NCI-H187 (cell line): ENCODE data around the gene BACH2.
"Not testable (repeated sequence)": the region's sequence is repeated elsewhere in the genome, so short reads cannot be mapped to it uniquely, and the experiment has no call there.

Experiments used
- DNase-seq, 2 experiments: peaks; one replicate each; lab custom pipeline; 2025; lab: John Stamatoyannopoulos, UW

The BACH2 gene

DNA sequence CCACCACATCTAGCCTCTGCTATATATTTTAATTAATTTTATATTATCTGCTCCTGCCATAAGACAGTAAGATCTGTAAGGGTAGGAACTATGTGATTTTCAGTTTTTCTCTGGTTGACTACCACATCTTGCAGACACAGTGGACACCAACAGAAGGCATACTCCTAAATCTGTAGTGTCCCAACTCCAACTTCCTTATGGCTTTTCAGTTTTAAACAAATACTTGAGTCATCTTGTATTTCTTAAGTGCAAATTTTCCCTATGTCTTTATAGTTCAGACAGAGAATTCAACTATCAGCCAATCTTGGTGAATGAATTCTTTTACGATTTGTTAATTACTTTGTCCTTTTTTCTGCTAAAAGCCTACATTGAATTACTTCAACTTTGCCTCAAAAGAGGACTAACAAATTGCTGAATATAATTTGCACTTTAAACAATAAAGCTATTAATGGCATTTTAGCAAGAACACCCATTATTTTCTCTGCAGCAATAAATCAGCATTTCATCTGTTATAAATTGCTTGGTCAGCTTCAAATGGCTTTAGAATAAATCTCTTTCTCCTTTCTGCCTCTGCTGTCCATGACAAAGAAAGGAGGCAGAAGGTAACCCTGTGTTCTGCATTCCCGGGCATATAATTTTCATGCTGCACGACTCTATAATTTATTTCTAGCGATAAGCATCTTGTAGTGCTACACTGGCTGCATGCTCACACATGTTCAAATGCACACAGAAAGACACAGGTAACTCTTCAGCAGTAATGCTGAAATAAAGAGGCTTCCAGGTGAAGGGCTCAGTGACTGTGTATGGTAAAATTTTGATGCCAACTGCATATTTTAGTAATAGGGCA is 144.8 kb downstream of the BACH2 start:
- DNase-seq, result no peak

DNA sequence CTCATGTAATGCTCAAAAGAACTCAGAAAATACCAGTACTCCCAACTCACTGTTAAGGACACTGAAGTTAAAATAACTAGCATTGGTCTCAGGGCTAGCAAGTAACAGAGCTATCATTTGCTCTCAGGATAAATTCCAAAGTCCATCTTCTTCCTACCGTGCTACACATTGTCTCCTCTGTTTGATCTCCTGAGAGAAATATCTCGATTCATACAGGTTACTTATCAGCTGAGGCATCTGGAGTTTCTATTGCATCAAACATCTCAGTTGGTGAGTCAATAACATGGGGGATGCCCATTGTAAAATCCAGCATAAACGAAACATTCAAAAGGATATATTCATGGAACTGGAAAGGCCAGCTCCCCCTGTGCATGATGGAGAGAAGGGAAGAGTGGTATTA is 147.4 kb downstream of the BACH2 start:
- no peak for DNase-seq

DNA sequence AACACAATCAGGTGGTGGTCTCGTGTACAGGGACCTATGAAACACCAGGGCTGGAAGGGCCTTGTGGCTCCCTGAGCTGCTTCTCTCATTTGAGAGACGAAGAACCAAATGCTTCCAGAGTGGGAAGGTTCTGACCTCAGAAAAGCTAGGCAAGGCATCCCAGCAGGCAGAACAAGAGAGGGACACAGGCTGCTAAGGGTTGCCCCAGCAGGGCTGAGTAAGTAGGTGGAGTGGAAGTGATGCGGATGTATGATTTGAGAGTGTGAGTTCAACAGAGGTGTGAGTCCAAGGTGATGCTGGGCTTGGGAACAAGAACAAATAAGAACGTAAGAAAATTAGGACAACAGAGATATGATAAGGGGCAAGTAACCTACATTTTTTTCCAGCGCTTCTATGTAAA is 147.8 kb downstream of the BACH2 start:
- no peak for DNase-seq

DNA sequence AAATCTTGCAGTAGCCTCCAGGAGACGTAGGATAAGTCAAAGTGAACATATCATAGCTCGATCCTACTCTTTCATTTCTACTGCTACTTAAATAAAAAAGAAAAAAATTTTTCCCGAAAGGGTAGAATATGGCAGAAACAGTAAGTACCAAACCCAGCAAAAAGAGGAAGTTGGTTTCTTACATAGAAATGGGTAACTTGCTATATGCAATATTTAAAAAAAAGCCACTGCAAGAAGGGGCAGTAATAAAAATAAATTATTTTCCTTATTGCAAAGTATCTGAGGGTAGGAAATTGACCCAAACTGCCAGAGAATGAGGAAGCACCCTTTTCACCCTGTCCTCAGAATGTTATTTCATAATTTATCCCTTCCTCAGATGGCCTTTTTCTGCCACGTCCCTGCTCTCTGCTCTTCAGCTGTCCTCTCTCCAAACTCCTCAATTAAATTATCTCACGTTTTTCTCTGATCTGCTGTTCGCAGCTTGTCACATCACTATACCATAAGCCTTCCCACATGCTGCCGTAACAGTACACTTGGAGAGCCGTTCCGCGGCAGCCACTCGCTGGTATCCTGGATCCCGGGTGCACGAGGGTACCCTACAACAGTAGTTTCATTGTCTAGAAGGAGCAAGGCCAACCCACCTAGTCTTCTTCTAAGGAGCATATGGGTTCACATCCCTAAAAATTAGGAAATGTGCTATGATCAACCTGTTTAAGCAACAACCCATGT is 149.6 kb downstream of the BACH2 start:
- no peak for DNase-seq

DNA sequence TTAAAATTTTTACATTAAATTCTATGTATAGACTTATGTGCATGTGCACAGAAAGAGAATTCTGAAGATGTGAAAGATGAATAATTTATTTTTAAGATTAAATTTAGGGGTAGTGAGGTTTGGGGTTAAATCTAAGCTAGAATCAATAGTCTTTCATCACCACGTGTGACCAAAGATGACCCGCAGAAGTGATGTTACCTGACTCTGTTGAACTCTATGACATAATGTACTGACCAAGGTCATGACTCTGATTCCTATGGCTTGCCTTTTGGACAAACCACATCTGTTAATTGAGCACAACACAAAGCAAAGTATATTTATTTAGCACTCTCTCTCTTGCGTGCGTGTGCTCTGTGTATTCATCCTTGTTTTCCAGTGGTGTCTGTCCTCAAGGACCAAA is 150.6 kb downstream of the BACH2 start:
- DNase-seq, result no peak

DNA sequence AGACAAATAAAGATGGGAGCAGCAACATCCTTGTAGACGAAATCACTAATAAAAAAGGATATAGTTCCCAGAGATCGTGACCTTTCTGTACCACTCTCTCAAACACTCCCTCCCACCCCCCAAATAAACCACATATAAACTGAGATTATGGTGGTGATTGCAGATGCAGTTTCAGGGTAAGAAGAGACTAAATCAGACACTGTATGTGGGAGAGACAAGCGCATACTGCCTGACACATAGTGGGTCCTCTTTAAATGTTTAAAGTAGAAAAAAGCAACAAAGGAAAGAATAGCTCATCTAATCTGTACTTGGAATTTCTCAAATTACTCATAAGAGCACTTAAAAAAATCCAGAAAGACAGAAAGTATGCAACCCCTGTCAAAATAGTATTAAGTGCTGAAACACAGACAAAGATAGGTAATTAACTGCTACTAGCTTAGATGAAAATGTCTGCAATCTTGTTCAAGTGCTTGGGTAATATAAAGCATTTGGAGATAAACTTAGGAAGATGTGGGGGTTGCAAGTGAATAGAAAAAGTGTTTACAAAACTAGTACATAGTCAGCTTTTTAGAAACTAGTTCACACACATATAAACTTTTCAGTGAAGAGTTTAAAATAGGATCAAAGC is 151.6 kb downstream of the BACH2 start:
- no peak for DNase-seq

DNA sequence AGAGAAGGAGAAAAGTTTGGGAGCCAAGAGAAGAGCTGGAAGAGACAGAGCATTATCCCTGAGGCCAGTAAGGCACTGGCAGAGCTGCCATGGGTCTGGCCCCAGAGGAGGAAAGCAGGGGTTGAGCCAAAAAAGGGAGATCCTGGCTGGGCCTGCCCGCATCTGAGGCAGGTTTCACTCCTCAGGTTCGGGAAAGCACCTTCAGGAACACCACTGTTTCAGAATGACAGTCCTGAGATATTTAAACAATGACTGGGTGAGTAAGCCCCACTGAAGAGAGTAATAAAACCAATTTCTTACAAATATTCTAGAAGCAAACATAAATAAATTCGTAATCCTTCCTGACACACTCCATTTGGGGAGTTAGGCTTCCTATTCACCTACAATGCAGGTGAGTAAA is 152.2 kb downstream of the BACH2 start:
- DNase-seq, result no peak

DNA sequence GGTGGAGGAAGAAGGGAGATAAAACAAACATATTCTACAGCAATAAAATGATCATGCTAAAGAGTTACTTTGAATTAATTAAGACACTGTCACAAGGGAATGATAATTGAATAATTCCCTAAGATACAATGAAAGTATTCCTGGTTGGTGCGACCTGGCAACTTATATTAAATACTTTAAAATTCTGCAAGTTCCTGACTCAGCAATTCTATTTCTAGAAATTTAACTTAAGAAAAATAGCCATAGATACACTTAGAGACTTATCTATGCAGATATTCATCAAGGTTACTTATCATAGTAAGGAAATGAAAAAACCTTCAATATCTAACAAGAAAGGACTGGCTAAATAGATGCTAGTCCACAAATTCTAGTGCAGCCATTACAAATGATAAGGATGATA is 156.0 kb downstream of the BACH2 start:
- no peak for DNase-seq

DNA sequence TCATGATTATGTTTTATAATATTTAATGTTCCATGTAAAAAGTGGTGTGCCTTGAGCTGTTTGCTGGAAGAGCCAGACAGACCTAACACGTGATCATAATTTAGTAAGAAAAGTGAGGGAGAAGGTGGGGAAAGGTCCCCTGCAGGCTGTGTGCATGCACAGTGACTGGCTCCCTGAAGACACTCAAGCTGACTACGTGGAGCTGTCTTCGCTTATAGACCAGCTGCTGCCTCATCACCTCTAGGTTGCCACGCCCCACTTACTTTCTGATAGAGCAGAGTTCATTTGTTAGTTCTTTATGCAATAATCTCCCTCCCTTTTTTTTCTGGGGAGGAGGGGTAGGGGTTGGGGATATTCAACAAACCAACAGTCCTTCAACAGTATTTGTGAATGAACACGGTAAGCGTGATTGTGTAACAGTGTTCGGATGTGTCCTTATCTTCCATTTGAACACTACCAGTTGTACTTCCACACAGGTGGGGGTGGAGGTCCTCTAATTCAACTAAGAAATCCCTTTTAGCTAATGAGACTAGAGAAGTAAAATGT is 157.3 kb downstream of the BACH2 start:
- DNase-seq, result peak; percentile 30 to 70

DNA sequence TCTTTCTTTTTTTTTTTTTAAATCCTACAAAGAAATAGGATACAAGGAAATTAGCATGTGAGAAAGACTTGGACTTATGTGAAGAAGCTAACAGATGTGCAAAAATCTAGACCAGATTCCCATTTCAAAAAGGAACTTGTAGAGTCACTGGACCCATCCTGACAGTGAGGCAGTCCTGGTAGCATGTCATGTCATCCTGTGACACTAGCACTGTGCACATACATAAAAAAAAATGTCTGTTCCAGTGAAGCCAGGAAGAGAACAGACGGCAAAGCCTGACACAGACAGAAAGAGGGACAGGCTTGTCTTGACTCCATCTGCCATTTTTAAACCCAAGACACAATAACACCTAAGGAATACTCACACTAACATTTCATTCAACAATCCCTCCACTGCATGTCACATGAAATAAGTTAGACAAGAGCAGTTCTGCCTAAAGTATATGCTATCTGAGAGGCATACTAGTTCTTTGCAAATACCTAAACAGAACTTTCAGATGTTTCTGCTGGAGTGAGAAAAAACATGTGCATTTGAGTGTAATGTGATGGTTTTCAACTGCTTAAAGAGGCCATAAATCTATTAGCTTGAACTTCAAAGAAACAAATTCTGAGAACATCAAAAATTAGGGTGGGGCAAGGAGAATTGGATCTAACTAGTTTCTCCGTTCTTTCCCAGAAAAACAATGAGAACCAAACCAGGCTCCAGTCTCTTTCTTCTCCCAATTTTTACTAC is 159.6 kb downstream of the BACH2 start:
- DNase-seq, result no peak

DNA sequence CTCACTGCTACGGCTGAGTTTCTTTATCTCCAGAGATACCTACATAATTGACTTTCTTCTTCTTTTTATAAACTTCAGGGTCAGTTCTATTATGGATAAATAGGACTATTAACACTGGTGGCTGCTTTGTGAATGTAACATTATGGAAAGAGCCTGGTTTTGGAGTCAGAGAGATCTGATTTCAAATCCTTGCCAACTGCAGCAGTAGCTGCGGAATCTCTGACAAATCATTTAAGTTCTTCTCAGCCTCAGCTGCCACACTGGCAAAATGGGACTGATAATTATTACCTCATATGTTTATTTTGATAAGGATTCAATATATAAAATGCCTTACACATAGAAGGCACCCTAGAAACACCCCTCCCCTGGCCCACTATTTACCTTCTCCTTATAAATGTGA is 160.5 kb downstream of the BACH2 start:
- no peak for DNase-seq

DNA sequence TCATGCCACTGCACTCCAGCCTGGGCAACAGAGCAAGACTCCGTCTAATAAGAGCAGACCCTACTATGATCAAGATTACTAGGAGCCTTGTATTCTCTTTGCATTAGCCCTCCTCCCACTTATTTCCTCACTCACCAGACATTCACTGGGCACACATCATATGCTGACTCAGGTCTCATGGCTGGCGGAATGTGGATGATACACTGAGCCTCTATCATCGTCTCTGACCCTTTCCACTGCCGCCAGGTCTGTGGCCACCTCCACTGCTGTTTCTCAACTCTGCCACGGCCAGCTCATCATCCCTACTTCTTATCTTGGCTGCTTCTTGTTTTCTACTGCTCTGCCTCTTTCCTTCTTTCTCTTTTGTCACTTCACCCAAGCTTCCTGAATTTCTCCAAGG is 161.0 kb downstream of the BACH2 start:
- DNase-seq, result no peak

DNA sequence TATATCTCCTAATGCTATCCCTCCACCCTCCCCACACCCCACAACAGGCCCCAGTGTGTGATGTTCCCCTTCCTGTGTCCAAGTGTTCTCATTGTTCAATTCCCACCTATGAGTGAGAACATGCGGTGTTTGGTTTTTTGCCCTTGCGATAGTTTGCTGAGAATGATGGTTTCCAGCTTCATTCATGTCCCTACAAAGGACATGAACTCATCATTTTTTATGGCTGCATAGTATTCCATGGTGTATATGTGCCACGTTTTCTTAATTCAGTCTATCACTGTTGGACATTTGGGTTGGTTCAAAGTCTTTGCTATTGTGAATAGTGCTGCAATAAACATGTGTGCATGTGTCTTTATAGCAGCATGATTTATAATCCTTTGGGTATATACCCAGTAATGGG is 163.0 kb downstream of the BACH2 start:
- not testable (repeated sequence) for DNase-seq

DNA sequence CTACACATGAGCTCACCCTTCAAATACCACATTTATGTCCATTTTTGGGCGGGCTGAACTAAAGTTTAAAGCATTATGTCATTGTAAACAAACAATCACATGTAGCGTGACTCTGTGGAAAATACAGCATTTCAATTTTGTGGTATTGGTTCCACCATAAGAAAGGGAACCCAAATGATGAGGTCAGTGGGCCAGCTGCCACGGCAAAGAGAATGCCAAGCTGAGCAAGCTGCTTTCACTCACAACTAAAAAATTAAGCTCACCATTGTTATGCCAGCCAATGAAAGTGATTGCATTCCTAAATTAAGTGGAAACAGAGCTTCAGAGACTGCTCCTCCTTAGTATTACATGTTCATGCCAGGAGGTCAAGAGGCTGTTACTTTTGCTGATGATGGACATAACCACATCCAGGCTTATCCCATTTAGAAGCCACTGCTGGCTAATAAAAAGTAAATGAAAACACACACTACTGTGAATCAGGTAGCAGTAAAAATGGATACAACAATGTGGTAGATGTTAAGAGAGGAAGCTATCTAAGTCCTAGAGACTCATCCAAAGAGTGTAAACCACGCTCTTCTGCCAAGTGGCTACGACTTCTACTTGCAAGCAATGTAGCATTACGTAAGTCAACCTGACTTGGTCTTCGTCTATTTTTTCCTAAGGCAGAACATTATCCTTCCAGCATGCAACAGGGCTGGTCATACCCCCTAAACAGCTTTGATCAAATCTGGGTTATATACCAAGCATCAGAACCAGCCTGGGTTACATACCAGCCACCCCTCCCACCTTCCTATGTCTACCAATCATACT is 164.8 kb downstream of the BACH2 start:
- no peak for DNase-seq

DNA sequence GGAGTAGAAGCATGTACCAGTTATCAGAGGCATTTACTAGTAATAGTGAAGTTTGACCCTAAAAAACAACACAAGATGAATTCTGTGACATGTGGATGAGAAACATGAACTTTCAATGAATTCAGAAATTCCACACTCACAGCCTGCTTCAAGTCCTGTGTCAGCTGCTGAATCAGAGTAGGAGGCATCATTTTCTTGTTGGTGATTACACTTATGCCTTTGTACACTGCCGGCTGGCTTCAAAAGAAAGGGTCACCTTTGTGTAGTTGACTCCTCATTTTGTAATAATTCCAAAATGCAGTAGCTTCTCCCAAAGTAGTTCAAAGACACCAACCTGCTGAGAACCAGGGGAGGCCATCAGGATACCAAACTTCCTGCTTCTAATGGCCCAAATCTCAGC is 165.5 kb downstream of the BACH2 start:
- DNase-seq, result no peak

DNA sequence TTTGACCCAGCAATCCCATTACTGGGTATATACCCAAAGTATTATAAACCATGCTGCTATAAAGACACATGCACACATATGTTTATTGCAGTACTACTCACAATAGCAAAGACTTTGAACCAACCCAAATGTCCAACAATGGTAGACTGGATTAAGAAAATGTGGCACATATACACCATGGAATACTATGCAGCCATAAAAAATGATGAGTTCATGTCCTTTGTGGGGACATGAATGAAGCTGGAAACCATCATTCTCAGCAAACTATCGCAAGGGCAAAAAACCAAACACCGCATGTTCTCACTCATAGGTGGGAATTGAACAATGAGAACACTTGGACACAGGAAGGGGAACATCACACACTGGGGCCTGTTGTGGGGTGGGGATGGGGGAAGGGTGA is 168.0 kb downstream of the BACH2 start:
- not testable (repeated sequence) for DNase-seq

DNA sequence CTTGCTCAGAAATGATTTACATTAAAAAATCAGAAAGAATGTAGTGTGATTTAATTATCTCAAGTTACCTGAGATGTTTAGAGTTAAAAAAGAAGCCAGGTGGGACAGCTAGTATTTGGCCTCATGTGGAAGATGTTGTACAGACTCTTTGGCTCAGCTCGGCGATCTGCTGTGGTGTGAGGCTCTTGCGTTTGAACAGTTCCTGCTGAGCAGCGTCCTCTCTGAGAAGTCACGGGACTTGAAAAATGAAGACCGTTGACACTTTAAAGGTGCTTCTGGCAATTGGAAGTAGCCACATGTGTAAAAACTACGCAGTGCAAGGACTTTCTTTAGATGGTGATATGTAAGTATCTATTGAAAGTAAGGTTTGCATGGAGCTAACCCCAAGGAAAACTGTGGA is 169.0 kb downstream of the BACH2 start:
- DNase-seq, result no peak

DNA sequence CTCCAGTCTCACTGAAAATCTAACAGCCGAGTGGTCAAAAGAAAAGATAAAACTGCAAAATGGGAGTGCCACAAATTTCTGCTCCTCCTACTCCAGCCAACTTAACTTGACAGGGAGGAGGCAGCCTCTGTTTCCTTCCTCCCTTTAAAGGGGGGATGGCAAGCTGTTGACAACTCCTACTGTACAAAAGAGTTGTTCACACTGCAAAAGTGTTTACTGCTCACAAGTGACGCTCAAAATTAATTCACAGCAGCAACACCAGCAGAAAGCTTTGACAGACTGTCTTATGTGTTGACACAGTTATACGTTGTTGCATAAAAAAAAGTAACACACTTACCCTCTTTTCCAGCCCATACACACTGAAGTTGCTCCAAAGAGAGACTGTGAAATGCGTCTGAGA is 169.8 kb downstream of the BACH2 start:
- no peak for DNase-seq

DNA sequence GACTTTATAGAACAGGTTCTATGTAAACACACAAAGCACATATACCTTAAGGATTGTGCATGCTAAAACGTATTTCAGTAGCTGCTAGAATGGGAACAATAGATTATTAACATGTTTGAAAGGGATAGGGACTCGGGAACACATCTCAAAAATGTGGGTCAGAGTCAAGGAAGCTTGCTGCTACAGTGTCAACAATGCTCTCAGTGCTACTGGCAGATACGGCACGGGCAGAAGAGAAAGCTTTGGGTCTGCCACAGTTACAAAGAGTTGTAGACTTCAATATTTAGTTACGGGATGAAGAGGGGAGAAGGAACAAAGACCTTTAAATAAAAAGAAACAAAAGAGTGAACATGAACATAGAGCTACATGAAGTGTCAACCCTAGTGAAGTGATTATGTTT is 170.5 kb downstream of the BACH2 start:
- no peak for DNase-seq

DNA sequence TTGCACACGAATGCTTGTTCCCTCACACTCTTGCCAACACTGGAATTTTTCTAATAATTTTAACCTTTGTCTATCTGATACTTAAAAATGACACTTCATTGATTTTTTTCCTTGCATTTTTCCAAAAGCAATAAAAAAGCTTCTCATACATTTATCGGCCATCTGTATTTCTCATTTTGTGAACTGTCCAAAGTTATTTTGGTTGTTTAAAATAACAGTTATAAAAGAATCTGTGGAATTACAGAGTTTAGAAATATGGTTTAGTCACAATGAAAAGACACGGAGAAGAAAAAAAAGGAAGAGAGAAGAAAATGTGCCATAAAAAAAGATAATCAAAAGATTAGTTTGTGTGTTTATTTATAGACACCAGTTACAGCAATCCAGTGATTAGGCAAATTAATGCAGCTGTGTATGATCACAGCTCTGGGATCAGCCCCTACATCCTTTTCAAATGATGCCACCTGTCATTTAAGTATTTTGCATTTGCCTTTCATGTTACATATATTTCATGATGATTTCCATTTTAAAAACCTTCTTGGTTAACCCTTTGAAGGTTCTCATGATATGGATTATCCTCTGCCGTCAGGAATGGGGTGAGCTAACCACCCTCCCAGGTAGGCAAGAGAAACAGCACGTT is 171.7 kb downstream of the BACH2 start:
- DNase-seq, result no peak

DNA sequence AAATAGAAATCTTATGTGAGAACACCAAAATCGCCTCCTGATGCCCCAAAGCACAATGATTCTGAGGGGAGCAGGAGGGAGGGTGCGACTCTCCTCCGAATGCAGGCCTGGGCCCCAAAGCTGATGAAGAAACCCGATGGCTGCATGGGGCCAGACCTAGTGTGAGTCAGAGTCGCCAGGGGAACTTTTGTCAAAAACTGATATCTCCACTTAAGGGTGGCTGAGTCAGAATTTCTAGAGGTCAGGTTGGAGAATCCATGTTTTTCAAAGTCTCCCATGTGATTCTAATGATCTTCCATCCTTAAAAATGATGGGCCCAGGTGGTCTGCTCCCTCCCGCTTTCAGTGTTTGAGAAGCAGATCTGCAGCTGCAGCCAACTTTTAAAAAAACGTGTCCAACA is 172.8 kb downstream of the BACH2 start:
- DNase-seq, result no peak
